Cardiac muscle cell (in vitro differentiated cells and primary cell): Measurements from ENCODE around the gene MAP1B. TPM values are rescaled to one million over a fixed set of nuclear protein-coding genes. Genes with fewer than 3 reads are reported as not detected.

Source experiments
- DNase-seq, 2 donors: peaks; one replicate each; pipeline versions ENCODE4 v3.0.0 to v3.0.0-alpha.2; 2010 to 2017; ENCODE audit warnings: low read depth in 1 of 2, low spot score in 1 of 2
- H3K27ac ChIP-seq: fragments of 200-600 bp; sonication (generic); 2 replicates; pipeline ENCODE4 v1.5.1; 2016
- H3K27me3 ChIP-seq: fragments of 200-600 bp; sonication (generic); 2 replicates; pipeline ENCODE4 v1.6.0; 2016; ENCODE audit warnings: control low read depth
- H3K36me3 ChIP-seq: fragments of 200-600 bp; sonication (generic); 2 replicates; pipeline ENCODE4 v1.5.1; 2016; ENCODE audit warnings: control low read depth
- H3K4me1 ChIP-seq: fragments of 200-600 bp; sonication (generic); 2 replicates; pipeline ENCODE4 v1.8.1; 2017; ENCODE audit warnings: low read depth, mild to moderate bottlenecking, mixed run types
- H3K4me3 ChIP-seq: fragments of 200-600 bp; sonication (generic); 2 replicates; pipeline ENCODE4 v1.5.1; 2016; ENCODE audit warnings: mild to moderate bottlenecking
- H3K9me3 ChIP-seq: fragments of 200-600 bp; sonication (generic); 2 replicates; pipeline ENCODE4 v1.5.1; 2017; ENCODE audit warnings: low read depth, mild to moderate bottlenecking, control low read depth
- polyA plus RNA-seq: library from polyadenylated mRNA; unstranded; fragments of >200 nt; fragmentation: Nextera tagmentation; extraction: Ambion mirVana; gene quantifications from 2 replicates; pipeline ENCODE4 v1.2.1, GENCODE V29; 2016
- total RNA-seq: library from RNA; depleted of rRNA; stranded (reverse); fragments of >200 nt; gene quantifications from 2 replicates; pipeline ENCODE4 v1.2.3, GENCODE V29; 2016
- TF ChIP-seq, protein P1 (sequence below): IDR thresholded peaks from 2 replicates; pipeline ENCODE4 v1.5.1; 2012; ENCODE audit warnings: low read depth, mild to moderate bottlenecking, low read length

Gene MAP1B
- total and polyA plus RNA-seq, 2 experiments from 2014 or later = 119 to 142 TPM

DNA sequence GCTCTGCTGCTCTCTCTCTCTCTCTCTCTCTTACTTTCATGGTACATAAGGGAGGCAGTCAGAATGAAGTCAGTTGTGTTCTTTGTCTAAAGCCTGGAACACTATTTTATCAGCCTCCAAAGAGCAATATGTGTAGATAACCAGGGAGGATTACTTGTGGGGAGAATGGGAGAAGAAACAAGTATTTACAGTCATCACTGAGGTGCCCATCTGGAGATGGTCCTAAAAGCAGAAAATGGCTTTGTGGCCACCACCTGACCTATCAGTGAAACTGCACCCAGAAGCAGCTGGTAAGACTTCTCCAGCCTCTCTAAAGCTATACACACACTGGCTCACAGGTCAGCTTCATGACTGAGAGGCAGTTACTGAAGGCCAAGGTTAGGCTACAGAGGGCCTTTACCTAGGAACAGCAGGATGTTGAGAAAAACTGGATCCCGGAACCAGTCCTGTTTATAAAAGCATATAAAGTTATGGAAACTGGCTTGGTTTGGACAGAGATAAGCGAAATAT lies 137.6 kb downstream of the MAP1B start:
- peak overlapping the region; percentile 81 for H3K27ac ChIP-seq
- H3K36me3 ChIP-seq = no peaks in the 10 kb centered on the region
- peak; percentile 68 to 71 for DNase-seq
- H3K4me3 ChIP-seq = no peak overlapping the region
- TF ChIP-seq, protein P1, sequence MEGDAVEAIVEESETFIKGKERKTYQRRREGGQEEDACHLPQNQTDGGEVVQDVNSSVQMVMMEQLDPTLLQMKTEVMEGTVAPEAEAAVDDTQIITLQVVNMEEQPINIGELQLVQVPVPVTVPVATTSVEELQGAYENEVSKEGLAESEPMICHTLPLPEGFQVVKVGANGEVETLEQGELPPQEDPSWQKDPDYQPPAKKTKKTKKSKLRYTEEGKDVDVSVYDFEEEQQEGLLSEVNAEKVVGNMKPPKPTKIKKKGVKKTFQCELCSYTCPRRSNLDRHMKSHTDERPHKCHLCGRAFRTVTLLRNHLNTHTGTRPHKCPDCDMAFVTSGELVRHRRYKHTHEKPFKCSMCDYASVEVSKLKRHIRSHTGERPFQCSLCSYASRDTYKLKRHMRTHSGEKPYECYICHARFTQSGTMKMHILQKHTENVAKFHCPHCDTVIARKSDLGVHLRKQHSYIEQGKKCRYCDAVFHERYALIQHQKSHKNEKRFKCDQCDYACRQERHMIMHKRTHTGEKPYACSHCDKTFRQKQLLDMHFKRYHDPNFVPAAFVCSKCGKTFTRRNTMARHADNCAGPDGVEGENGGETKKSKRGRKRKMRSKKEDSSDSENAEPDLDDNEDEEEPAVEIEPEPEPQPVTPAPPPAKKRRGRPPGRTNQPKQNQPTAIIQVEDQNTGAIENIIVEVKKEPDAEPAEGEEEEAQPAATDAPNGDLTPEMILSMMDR = peak; percentile 47
- H3K4me1 ChIP-seq = peaks cover 45% of the 10 kb centered on the region
- H3K9me3 ChIP-seq = no peaks in the 10 kb centered on the region
- H3K27me3 ChIP-seq = no peaks in the 10 kb centered on the region

DNA sequence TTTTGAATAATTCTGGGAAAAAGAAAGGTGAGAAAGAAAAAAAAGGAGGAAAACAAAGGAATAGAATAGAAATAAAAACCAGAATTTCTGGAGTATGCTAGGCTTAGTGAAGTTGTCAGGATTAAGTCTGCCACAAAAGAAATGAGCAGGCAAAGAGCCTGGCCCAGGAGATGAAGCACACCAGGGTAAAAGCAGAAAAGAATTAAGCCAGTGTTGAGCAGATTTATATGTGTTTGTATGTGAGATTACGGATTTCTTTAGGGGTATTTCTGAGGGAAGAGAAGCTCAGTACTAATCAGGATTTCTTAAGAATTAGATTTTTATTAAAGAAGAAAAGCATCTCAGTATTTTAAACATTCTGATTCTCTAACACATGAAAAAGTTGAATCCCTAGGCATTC lies 138.3 kb downstream of the MAP1B start:
- peaks cover 45% of the 10 kb centered on the region for H3K4me1 ChIP-seq
- no peaks in the 10 kb centered on the region for H3K27me3 ChIP-seq
- H3K27ac ChIP-seq = peak overlapping the region; percentile 81
- DNase-seq = no peak
- TF ChIP-seq, protein P1 = no peak
- H3K4me3 ChIP-seq = no peak overlapping the region
- no peaks in the 10 kb centered on the region for H3K36me3 ChIP-seq
- H3K9me3 ChIP-seq = no peaks in the 10 kb centered on the region

DNA sequence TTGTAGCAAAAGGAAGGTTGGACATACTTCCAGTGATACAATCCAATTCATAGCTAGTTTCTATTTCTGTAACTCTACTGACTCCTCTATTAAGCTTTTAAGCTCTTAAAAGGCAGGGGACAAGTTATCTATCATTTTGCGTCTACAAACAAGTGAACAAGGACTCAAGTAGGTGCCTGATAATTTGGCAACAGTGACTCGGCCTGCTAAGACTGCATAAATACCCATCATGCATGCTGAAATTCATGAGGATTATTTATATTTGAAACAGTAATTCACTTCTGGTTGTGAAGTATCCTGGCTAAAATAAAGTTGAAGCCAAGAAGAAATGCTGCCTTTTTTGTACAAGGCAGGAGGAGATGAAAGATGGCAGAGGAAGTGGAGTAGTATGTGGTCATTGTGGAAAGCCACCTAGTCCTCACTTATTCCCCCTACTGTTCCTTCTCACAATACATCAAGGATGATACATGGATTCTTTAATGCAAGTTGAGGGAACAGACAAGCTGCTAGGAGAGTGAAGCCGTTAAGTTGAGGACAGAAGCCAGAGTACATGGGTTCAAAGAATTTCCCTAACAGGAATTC lies 138.8 kb downstream of the MAP1B start:
- Histone ChIP-seq H3K4me3 (no peak overlapping the region), H3K27ac (peak overlapping the region; percentile 81), H3K9me3 (no peaks in the 10 kb centered on the region), H3K27me3 (no peaks in the 10 kb centered on the region), H3K36me3 (no peaks in the 10 kb centered on the region), H3K4me1 (peaks cover 45% of the 10 kb centered on the region)
- peak in 1 of 2 donors; percentile 26 for DNase-seq
- TF ChIP-seq, protein P1 = no peak

DNA sequence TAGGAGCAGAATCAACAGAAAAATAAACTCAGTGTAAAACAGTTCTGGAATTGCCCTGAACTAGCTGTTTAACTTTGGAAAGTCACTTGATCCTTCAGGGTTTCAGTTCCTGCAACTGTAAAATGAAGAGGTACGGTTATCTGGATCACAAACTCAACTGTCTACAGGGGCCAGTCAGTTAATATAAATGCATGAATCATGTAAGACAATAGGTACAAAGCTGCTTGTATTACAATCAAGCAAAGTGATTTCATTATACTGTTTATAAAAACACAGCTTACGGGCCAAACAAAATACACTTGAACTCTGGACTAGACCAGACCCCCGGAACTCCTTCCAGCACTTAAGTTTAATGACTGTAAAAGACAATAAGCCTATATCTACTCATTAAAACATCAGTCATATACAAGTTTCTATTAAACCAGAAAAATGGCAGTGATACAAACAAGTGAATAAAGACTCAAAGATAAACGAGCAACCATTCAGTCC lies 139.7 kb downstream of the MAP1B start:
- Histone ChIP-seq H3K9me3 (no peaks in the 10 kb centered on the region), H3K27me3 (no peaks in the 10 kb centered on the region), H3K27ac (peak overlapping the region; percentile 81), H3K4me1 (peaks cover 47% of the 10 kb centered on the region), H3K36me3 (no peaks in the 10 kb centered on the region), H3K4me3 (no peak overlapping the region)
- TF ChIP-seq, protein P1 = no peak
- no peak for DNase-seq

DNA sequence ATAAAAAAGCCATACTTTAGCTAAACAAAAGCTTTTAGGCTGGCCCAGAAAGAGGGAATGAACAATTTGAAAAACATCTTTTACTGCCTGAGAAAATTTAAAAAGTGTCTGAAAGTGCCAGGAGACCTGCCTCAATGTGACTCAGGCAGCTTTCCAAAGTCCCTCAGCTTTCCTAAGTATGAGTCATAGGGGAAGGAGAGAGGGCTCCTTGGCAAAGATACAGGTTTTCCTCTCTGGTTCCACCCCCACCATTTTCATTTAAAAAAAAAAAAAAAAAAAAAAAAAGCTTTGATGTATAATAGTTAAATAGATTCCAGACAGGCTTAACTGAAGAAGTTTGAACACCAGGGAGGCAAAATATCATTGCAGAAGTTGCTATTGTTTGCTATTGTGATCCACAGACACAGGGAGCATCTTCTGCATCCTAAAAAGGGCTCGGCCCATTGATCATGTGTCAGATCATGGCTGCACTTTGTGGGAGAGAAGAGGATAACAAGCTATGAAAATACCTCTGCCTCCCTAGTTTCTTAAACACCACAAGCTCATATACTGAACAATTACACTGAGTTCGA lies 141.2 kb downstream of the MAP1B start:
- no peak overlapping the region for H3K4me3 ChIP-seq
- H3K9me3 ChIP-seq = no peaks in the 10 kb centered on the region
- peak; percentile 15 to 86 for DNase-seq
- peaks cover 57% of the 10 kb centered on the region for H3K4me1 ChIP-seq
- TF ChIP-seq, protein P1 = no peak
- no peaks in the 10 kb centered on the region for H3K27me3 ChIP-seq
- no peak overlapping the region for H3K27ac ChIP-seq
- no peaks in the 10 kb centered on the region for H3K36me3 ChIP-seq
